Stimulated activated CD8-positive, alpha-beta memory T cell treated with anti-CD3 and anti-CD28 coated beads, Interleukin-15, amount 100 ng/mL, for 24 hours (primary cell): Measurements from ENCODE around the gene ZNRF3.
"Not testable (repeated sequence)": the region's sequence is repeated elsewhere in the genome, so short reads cannot be mapped to it uniquely, and the experiment has no call there.

Experiments
- DNase-seq: peaks from one replicate; pipeline ENCODE4 v3.0.0-alpha.2; 2020; ENCODE audit warnings: low read depth

The ZNRF3 gene

DNA sequence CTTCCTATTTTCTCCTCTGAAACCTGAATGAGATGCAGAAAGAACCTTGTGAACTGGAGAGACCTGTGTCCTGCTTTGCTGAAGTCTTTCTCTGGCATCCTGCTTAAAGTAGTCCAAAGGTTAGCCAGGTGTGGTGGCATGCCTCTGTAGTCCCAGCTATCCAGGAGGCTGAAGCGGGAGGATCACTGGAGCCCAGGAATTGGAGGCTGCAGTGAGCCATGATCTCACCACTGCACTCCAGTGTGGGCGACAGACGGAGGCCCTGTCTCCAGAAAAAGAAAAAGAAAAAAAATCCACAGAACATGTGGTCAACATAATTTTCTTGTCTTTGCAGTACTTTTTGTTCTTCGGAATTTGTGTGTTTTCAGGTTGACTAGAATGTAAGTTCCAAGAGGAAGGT lies 187.1 kb downstream of the ZNRF3 start:
- DNase-seq: no peak

DNA sequence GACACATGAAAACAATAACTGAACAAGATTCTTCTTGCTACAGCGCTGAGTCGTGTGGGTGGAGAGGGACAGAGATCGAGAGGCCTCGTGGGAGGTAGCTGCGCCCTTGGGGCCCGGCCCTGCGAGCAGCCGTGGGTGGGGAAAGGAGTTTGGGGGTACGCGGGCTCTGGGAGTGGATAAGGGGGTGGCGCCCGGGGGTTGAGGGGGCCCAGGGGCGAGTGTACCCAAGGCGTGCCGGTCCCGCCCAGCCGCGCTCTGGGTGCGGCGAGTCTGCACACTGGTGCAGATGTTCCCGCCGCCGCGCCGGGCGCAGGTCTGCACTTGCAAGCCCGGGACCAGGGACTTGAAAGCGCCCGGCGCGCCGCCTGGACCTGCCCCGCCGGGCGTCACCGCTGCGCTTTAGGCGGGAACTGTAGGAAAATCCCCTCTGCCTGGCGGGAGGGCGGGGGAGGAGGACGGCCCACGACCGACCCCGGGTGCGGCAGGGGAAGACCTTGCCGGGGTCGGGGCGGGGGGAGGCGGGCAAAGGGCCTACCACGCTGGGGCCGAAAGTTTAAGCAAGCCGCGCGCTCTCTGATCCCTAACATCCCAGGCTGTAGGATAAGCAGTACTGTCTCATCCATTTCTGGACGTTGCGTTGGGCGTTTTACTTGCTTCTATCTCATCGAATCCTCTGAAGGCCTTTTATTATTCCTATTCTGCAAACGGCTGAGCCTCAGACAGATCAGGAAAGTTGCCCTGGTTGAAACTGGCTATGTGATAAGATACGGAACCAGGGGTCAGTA lies 188.1 kb downstream of the ZNRF3 start:
- DNase-seq: no peak

DNA sequence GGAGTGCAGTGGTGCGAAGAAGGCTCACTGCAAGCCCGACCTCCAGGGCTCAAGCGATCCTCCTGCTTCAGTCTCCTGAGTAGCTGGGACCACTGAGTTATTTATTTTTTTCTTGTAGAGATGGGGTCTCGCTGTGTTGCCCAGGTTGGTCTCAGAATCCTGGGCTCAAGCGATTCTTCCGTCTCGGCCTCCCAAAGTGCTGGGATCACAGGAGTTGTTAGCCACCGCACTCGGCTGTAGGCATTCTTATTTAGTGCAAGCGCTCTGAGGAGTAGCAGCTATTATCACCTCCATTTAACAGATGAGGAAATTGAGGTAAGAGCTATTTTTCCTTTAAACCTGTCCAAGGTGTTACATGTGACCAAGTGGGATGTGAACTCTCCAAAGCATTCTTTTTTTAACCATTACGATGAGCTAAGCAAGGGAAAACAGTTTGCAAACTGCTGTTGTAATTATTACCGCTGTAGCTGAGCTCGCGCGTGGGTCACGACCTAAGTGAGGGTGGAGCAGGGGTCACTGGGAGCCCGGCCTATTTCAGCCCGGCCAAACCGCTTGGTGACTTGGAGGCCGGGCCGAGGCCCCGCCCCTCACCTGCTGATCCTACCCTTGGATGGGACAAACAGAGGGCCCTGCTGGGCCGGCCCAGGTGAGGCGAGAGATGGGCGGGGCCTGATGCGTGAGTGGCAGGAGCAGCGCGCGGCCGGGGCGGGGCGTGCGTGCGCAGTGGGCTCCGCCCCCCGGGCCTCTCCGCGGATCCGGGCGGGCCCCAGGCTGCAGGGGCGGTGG lies 189.0 kb downstream of the ZNRF3 start:
- DNase-seq: peak; percentile 52

DNA sequence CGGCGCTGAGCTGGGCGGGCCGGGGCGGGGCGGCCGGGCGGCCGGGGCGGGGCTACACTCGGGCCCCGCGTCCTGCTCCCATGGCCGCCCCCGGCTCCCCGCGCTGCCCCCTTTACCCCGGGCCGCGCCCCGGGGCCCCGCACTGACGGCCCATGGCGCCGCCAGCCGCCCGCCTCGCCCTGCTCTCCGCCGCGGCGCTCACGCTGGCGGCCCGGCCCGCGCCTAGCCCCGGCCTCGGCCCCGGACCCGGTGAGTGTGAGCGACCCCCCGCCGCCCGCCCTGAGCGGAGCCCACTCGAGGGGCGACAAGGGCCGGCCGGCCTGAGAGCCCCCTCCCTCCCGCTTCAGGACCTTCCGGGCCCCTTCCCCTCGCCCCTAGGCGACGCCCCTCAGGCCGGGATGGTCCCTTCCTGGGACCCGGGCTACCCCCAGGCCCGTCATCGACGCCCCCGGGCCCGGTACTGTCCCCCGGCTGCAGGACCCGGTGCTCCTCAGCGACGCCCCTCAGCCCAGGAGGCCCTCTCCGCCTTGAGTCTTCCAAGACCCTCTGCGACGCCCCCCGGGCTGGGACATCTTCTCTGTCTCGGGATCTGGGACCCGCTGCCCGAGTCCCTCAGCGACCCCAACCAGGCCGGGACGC lies 189.7 kb downstream of the ZNRF3 start, which contains the start of gene KREMEN1:
KREMEN1 (plus strand) TSS at position 57 of the 639 bp plus-strand sequence; CDS start at position 153, 96 bp downstream.
- DNase-seq: no peak

DNA sequence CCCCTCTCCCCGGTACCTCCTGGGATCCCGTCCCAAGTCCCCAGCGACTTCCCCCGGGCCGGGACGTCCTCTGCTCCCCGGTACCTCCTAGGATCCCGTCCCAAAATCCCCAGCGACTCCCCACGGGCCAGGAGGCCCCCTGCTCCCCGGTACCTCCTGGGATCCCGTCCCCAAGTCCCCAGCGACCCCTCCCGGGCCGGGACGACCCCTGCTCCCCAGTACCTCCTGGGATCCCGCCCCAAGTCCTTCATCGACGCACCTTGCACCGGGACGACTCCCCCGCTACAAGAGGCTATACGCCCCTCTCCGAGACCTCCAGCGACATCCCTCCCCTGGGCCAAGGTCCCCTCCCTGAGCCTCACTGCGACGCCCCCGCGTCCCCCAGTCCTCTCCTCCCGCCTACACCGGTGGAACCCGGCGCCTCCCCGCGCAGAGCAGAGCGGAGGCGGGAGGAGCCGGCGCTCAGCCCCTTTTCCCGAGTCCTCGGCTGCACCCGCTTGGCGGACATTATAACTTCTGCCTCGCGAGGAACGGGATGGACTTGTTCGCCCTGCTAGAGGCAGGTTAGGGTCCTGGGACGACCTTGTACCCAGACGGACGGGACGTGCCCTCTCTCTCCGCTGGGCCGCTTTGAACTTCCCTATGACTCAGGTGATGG lies 190.4 kb downstream of the ZNRF3 start:
- no peak for DNase-seq

DNA sequence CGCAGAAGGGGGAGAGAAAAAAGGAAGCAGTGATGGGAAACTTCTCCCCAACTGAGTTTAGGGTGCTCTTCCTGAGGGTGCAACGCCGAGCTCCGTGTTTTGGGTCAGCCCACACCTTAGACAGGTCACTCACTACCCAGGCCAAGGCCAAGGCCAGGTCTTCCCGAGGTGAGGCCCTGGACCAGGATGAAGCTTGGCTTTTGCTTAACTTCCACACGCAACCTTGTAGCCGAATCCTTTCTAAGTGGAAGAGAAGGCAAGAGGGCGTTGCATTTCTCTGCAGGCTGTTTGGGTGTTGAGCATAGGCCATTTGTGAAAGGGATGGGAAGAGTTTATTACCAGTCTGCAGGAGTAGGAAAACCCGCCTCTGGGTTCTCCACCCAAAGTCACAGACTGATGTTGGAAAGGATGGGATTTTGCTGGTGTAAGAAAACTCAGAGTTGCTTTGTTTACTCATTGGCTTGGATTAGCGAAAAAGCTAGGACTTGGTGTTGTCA lies 191.0 kb downstream of the ZNRF3 start:
- no peak for DNase-seq

DNA sequence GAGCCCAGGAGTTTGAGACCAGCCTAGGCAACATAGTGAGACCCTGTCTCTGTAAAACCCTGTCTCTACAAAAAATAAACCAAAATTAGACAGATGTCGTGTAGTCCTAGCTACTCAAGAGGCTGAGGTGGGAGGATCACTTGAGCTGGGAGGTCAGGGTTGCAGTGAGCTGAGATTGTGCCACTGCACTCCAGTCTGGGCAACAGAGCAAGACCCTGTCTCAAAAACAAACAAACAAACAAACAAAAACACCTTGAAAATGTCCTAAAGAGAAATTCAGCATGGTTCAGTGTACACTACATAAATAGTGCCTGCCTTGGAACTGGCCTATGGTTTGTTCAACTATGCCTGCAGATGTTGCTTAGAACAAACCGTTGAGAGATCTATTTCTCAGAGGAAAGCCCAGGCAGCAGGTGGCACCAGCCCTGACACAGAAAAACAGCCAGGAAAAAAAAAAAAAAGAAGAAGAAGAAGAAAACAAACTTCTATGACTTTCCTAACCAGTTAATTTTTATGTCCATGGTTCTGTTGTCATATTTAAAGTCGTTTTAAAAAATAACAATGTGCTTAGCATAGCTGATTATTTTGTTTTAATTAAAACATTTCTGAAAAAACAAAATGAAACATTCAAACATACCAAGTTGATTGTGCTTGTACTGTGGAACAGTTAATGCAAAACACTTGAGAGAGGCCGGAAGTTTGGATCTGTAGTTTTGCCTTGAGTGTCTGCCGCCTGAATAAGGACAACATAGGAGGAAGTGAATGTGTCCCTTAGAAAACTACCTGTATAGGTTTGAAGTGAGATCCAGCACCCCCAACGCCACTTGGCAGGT lies 194.9 kb downstream of the ZNRF3 start:
- no peak for DNase-seq

DNA sequence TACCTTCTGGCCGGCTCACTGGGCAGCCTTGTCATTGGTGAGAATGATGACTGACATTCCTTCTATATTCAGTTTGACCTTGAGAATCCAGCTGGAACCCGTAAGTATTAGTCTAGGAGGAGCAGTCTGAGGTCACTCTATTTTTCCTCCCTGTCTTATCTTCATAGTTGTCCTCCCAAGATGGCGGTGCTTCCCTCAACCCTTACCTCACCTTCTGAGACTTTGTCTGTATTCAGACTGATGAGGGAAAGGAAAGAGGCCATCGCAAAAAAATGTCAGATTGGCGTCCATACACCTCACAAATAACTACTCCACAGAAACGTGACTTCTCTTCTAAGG lies 195.5 kb downstream of the ZNRF3 start:
- no peak for DNase-seq

DNA sequence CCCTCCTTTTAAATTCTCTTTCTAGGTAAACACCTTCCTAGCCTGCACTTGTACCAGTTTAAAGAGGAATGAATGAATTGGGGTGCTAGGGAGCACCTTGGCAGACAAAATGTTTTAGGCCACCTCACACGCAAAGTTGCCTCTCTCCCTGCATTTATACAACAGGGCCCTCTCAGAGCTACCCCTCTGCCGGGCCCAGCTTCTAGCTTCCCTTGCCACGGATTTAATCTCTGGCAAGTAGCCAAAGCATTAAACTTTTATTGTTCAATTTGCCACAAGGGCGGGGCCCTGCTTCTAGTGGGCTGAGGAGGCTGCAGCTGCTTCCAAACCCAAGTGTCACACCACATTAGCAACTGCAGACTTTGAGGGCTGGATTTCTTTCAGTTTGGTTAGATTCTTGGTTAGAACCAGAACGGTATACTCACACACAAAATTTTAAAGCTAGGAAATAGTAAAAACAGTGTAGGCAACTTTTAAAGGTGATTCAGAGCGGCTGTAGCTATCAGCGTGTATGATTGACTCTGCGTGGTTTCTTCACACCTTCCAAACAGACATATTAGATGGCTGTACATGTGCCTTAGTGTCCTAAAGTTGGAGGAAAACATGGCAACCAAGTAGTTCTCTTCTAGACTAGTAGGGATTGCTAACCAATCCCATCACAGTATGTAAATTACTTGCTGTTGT lies 196.0 kb downstream of the ZNRF3 start:
- DNase-seq: no peak

DNA sequence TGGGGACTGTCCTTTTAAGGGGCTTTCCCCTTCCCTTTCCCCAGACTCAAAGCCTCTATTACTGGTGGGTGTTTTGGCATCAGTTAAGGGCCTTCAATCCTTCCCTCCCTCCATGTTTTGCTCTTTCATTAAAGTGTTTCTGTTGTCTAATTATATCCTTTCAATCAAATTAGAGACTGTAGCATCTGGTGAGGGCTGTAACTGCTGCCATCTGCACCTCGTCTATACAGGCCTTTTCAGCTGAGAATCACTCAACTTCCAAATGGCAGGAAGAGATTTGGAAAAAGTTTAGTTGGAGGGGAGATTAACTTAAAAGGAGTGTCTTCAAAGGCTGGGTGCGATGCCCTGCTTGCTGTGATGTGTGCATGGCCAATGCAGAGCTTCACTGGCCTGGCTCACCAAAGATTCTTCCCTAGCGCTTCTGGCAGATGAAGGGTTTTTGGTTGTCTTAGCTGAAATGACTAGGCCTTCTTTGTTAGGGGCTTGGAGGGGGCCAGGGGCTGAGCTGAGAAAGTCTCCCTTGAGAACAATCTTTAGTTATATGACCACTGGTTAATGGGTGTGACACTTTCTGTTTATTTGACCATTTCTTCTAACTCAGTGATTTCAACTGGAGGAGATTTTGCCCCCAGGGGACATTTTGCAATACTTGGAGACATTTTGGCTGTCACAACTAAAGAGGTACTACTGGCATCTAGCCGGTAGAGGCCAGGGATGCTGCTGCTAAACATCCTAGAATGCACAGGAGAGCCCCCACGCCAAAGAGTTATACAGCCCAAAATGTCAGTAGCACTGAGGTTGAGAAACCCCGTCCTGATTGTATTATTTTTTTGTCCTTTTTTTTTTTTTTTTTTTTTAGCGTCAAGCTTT lies 197.0 kb downstream of the ZNRF3 start:
- DNase-seq: no peak

DNA sequence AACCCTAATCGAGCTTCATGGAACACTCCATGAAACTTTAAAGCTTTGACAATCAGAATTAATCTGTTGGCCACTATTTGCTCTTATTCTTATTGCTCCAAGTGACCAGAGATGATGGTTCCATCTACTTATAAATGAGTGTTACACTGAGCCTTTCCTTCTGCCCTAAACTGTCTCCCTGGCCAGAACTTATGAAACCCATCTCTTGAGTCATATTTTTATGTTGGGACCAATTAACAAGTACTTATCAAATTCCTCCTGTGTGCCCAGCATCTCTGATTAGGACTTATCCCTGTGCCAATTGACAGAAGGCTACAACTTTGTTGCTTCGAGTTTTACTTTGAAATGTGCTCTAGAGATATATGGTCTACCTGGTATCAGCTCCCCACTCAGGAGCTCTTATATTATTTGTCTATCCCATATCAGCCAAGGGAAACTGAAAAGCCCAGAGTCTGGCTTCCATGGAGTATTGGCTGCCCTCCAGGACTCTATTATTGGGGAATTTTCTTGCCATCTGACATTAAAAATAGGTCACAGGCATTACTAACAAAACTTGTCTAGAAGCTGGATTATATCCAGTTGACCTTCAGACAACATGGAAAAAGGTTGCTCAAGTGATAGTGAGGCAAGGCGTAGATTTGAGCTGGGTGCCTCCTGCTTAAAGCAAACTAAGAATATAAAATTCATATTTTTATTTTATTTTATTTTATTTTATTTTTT lies 198.3 kb downstream of the ZNRF3 start:
- no peak for DNase-seq

DNA sequence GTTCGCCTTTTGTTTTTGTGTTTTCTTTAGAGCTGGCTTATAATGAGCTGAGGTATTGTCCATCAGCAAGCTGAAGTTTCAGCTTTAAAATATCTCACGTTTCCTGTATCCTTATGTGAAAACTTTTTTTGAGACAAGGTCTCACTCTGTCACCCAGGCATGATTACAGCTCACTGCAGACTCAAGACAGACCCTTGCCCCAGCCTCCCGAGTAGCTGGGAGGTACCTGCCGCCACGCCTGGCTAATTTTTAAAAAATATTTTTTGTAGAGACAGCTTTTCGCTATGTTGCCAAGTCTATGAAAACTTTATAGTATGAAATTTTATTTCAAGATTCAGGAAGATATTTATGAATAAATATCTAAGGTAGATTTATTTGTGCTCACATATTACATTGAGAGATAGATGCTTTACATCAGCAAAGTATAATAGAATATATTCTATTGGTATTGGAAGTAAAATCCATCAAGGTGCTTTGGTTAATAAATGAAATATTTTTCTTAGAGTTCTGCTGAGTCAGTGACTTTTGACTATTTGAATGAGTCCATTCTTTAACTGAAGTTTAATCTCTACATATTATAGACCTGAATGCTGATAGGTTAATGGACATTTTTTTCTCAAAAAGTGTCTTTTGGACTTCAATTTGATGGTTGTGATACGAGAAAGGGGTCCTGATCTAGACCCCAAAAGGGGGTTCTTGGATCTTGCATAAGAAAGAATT lies 199.6 kb downstream of the ZNRF3 start:
- no peak for DNase-seq

DNA sequence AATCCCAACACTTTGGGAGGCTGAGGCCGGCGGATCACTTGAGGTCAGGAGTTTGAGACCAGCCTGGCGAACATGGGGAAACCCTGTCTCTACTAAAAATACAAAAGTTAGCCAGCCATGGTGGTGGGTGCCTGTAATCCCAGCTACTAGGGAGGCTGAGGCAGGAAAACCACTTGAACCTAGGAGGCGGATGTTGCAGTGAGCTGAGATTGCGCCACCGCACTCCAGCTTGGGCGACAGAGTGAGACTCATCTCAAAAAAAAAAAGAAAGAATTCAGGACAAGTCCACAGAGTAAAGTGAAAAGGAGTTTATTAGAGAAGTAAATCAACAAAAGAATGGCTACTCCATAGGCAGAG lies 200.2 kb downstream of the ZNRF3 start:
- DNase-seq: not testable (repeated sequence)

DNA sequence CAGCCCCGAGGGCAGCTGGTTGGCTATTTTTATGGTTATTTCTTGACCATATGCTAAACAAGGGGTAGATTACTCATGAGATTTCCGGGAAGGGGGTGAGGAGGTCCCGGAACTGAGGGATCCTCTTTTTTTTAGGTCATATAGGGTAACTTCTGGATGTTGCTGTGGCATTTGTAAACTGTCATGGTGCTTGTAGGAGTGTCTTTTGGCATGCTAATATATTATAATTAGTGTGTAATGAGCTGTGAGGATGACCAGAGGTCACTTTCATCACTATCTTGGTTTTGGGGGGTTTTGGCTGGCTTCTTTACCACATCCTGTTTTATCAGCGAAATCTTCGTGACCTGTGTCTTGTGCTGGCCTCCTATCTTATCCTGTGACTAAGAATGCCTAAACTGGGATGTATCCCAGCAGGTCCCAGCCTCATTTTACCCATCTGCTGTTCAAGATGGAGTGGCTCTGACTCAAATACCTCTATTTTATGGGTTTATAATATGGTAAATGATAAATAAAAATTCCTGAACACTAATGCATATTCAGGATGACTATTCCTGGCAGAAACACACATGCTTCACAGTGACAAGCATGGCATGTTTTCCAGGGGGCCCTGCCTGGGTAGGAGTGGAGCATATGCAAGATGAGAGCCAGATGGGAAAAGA lies 200.7 kb downstream of the ZNRF3 start:
- DNase-seq: no peak

DNA sequence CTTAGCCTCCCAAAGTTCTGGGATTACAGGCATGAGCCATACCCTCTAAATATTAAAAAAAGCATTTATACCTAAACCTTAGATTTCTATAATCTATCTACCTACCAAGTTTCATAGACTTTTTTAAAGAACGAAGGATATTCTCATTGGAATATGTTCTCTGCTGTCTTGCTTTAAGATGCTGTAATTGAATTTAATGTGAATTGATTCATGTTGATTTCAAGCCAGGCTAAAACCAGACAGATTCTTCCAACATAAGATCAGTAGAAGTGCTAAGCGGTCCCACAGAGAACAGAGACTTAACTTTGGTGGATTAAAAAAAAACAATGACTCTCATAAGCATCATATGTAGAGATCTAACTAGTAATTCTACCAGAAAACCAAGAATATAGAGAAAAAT lies 203.6 kb downstream of the ZNRF3 start:
- DNase-seq: no peak

DNA sequence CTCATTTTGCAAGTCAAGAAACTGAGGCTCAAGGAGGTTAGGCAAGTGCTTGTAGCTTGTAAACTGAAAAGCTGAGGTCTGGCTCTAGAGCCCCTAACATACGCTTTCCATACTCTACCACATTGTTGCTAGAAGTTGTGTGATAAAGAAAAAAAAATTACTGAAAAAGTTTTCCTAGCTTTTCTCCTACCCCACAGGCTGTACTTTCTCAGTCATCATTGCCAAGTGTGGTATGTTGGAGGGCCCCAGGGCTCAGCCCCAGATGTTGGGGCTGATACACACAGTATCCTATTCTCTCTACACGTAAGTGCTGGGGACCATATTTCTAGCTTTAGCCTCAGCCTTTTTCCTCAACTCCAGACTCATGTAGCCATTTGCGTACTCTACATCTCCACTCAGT lies 205.4 kb downstream of the ZNRF3 start:
- no peak for DNase-seq

DNA sequence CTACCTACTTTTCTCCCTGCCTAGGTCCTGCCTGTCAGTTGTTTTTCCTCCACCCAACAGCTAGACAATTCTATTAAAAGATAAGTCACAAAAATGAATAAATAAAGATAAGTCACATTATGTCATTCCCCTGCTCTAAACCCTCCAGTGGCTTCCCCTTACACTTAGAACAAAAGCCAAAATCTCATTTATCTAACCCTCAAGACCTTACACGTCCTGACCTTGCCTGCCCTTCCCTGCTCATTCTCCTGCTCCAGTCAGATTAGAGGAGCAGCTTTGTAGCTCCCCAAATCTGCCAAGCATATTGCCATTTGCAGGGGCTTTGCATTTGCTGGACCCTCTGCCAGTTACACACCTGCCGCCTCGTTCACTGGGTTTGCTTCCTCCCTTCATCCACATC lies 206.1 kb downstream of the ZNRF3 start:
- DNase-seq: no peak

DNA sequence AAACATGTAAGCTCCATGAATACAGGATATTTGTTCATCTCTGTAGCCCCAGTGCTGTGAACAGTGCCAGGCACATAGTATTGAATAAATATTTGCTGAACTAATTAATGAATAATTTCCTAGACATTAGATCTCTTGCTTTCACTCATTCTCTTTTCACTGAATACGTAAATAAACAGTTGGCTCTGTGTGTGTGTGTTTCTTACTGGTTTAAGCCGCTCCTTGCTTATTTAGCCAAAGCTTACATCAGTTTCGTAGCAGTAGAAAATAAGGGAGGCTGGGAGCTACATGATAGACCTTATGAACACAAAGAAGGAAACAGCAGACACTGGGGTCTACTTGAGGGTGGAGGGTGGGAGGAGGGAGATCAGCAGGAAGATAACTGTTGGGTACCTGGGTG lies 206.7 kb downstream of the ZNRF3 start:
- DNase-seq: no peak
